GM18873 (cell line): ENCODE measurements around the gene RBM6.
"Not testable (repeated sequence)": the region's sequence is repeated elsewhere in the genome, so short reads cannot be mapped to it uniquely, and the experiment has no call there.

ENCODE experiments used
- ATAC-seq: cut with Tn5 transposase; IDR thresholded peaks from one replicate; pipeline ENCODE4 v1.9.1; 2021; ENCODE audit warnings: mild to moderate bottlenecking, moderate library complexity, moderate number of reproducible peaks; ENCODE audit not compliant: unreplicated experiment, low FRiP score

RBM6 gene

DNA sequence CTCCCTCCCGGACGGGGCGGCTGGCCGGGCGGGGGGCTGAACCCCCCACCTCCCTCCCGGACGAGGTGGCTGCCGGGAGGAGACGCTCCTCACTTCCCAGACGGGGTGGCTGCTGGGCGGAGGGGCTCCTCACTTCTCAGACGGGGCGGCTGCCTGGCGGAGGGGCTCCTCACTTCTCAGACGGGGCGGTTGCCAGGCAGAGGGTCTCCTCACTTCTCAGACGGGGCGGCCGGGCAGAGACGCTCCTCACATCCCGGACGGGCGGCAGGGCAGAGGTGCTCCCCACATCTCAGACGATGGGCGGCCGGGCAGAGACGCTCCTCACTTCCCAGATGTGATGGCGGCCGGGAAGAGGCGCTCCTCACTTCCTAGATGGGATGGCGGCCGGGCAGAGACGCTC is 145.0 kb downstream of the RBM6 start:
- ATAC-seq, result not testable (repeated sequence)

GRCh38 chr3:50088725-50089608 is 149.0 kb downstream of the RBM6 start, which contains the start of gene RBM5:
RBM5 (plus strand) TSS chr3:50088919; CDS start chr3:50090435, 1,516 bp downstream.
- ATAC-seq, result peak; percentile 95

GRCh38 chr3:50089609-50089945 is 149.6 kb downstream of the RBM6 start:
- no peak for ATAC-seq

DNA sequence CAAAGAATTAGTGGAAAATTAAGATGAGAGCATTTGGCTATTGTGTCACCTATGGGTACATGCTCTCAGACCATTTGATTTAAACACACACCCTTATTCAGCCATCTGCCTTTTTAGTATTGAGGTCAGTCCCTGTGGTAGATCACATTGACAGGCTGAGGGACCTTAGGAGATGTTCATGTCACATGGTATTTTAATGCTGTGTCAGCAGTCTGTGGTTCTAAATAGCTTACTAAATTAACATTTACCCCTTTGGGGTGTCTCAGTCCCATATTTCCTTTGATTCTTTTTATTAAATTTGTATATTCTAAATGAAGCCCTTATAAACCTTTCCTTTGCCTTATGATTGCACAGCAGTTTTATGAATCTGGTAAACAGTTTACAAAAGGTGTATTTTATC is 151.0 kb downstream of the RBM6 start:
- no peak for ATAC-seq

GRCh38 chr3:50095352-50095998 is 155.5 kb downstream of the RBM6 start:
- ATAC-seq, result no peak

DNA sequence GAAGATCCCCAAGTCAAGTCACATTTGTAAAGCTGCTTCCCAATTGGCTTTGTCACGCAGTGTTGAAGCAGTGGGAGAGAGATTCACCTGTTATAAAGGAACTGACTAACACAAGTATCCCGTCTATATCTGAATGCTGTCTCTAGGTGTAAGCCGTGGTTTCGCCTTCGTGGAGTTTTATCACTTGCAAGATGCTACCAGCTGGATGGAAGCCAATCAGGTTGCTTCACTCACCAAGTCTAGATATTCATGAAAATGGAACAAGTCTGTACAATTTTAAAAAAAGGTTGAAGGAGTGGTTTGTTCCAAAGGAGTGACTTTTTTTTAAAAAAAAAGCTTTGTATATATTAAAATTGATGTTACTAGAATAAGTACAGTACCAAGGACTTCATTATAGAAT is 160.4 kb downstream of the RBM6 start:
- ATAC-seq, result no peak

DNA sequence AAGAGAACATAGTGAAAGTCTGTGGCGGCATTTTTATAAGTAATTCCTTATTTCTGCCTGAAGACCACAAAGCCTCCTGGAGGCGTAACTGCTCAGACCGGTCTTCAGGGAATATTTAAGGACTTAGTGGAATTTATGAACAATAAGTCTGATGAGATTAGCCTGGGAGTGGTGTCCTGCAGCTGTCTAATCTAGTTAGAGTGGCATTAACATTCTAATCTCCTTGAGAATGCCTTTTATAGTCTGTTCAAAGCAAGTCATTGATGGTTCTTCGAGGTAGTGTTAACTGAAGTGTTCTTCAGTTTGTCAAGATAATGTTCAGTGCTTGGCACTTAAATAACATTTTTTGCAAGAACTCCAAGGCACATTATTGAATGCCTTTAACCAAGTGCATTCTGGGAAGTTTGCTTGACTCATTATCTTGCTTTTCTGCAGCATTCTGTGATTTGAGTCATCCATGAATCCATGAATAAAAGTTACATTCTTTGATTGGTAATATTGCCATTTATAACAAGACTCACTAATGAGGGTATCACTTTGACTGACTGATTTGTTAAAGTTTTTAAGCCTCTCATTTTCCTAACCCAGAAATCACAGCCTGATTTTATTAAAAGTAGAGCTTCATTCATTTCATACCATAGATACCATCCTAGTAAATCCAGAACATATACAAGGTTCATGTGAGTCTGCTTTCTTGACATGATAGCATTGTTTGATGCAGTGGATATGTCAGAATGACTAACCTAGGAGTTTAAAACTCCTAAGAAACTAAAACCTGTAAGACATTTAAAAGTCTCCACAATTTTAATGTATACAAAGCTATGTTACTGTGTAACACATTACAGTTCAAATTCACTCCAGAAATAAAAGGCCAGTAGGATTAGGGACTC is 161.3 kb downstream of the RBM6 start:
- no peak for ATAC-seq

- no peak for ATAC-seq
These were observed 162.6 kb downstream of the RBM6 start for GRCh38 chr3:50102558-50102957.

DNA sequence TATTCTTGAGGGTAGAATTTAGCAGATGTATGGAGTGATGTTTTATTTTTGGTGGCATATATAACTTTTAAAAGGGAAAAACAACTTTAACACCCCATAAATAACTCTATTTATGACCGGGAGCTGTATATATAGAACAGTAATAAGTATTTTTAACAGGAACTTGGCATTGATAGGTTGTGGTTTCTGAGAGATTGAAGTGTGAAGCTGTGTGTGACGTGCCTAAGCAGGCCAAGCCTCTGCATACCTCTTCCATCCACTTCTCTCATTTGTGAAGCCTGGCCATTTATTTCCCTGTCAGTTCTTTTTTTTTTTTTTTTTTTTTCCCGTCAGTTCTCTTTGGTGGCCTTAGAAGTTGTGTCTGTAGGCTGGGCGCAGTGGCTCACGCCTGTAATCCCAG is 171.8 kb downstream of the RBM6 start:
- ATAC-seq, result no peak

DNA sequence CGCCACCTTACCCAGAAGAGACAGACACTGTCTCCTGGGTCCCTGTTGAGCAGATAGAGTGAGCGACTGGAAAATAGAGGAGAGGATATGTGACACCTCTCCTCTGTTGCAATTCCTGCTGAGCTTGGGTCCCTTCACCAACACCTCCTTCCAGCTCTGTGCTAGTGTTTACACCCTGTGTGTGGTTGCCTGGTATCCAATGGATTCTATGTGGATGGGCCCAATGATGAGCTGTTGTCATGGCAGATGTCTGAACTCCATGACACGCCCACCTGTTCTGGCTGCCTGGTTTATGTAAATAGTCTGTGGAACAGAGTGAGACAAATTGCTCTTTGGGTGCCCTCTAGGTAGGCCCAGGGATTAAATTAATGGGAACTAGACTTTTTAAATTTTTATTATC is 172.5 kb downstream of the RBM6 start:
- ATAC-seq, result no peak

DNA sequence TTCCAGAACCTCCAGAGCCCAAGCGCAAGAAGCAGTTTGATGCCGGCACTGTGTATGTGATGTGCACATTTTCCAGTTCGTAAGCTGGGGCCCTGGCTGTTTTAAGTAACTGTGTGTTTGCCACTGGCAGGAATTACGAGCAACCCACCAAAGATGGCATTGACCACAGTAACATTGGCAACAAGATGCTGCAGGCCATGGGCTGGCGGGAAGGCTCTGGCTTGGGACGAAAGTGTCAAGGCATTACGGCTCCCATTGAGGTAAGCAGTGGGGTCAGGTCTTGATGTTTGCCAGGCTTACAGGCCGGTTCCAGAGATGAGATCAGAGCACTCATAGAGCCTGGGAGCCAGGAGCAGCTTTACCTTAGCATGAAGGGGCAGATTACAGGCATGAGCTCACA is 177.2 kb downstream of the RBM6 start:
- ATAC-seq, result no peak

DNA sequence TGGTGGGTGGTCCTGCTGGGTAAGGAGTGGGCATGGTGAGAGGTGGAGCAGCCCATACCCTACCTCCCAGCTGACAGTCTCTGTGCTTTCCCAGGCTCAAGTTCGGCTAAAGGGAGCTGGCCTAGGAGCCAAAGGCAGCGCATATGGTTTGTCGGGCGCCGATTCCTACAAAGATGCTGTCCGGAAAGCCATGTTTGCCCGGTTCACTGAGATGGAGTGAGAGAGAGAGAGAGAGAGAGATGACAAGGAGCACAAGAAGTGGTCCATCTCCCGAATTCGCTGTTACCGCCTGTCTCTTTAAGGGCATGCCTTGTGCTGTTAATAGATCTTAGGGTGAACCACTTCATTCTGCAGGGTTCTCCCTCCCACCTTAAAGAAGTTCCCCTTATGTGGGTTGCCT is 178.3 kb downstream of the RBM6 start:
- no peak for ATAC-seq

DNA sequence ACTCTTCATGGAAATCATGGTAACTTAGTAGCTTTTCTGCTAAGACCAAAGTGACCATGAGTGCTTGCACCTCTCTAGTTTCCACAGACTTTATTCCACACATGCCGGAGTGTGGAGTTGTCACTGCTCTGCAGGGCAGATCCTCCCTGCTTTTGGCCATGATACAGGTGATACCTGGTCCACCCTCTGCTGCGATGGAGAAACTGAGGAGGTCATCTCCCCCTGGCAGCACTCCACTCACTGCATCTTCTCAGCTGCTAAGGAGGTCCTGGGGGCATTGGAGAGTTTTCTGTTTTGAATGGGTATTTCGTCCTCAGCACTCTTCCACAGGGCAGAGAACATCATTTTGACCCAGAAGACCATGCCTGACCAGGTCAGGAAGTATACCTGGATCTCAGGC is 179.8 kb downstream of the RBM6 start:
- ATAC-seq, result no peak

GRCh38 chr3:50120364-50121071 is 180.6 kb downstream of the RBM6 start:
- no peak for ATAC-seq

- peak; percentile 67 for ATAC-seq
These were observed 181.4 kb downstream of the RBM6 start for GRCh38 chr3:50121072-50122032.

- ATAC-seq, result no peak
These were observed 182.1 kb downstream of the RBM6 start for GRCh38 chr3:50122071-50122470.

GRCh38 chr3:50122661-50123391 is 182.9 kb downstream of the RBM6 start:
- no peak for ATAC-seq

- no peak for ATAC-seq
These were observed 183.6 kb downstream of the RBM6 start for GRCh38 chr3:50123394-50124051.
